T1000 (cell line): Measurements from ENCODE around the gene CXCL16.

Experiments used
- DNase-seq: peaks from one replicate; lab custom pipeline; 2025; ENCODE audit warnings: mixed read lengths; lab: John Stamatoyannopoulos, UW

The CXCL16 gene, protein sequence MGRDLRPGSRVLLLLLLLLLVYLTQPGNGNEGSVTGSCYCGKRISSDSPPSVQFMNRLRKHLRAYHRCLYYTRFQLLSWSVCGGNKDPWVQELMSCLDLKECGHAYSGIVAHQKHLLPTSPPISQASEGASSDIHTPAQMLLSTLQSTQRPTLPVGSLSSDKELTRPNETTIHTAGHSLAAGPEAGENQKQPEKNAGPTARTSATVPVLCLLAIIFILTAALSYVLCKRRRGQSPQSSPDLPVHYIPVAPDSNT

DNA sequence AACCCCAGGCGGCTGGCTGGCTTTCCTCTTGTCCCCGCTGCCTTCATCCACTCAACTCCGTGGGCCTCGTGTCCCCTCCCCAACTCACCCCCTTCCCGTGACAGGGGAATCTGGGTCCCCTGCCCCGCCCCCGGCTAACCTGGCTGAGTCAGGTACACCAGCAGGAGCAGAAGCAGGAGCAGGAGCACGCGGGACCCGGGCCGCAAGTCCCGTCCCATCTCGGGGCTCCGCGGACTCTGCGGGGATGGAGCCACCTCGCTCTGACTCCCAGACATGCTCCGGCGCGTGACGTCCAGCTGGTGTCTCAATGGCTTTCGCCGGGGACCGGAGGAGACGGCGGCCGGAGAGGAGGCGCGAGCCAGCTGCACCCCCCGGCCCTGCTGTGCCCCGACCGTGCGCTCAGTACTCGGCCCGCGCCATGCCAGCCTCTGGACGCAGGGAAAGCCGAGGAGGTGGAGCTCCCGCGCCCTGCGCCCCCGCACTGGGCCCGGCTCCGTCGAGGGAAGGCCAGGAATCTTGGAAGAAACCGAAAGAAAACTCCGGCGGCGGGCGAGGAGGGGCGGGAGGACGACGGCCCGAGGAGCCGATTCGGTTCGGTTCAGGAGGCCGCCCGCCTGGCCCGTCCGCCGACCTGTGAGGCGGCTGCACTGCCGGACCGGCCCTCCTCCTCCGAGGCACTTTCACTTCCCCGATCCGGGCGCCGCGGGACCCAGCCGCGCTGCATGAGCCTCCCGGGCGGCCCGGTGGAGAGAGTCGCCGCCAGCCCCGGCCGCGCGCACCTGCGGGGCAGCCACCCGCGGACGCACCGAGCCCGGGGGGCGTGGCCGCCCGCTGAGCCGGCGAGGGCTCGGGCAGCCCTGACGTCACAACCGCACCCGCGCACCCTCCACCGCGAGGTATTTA is at the start of gene CXCL16, which contains the start of gene ZMYND15:
Gene CXCL16, minus strand, starts transcription at position 807 of the 903 bp plus-strand sequence. Its CDS starts 589 bp downstream, at position 218.
Gene ZMYND15, plus strand, starts transcription at position 712 of the 903 bp plus-strand sequence. CDS start 716 bp downstream, outside the sequence.
- no peak for DNase-seq

DNA sequence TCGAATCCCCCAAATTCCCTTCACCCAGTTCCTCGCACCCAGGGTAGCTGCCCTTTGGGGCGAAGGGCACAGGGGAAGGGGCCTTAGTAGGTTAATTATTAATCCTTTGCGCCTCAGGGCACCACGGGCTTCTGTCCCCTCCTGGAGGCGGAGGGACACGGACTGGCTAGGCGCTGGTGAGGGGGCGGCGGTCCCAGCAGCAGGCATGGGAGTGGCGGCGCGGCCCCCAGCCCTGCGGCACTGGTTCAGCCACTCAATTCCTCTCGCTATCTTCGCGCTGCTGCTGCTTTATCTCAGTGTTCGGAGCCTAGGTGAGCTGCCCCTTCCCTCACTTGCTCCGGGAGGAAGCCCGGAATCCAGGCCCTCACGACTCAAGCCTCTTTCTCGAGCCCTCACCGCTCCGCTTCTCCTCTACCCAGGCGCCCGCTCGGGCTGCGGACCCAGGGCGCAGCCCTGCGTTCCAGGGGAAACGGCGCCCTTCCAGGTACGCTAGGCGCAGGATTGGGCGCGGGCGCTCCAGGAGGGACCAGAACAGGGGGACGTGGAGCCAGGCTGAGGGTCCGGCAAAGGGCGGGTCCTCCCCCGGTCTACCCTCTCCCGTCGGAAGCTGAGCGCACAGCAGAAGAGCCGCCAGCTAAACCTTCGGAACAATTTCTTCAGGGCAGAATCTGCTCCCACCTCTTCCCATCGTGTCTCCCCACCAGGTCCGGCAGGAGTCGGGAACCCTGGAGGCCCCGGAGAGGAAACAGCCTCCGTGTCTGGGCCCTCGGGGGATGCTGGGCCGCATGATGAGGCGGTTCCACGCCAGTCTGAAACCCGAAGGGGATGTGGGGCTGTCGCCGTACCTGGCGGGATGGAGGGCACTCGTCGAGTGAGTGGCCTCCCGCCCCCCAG is 49.3 kb upstream of the CXCL16 start, which contains the start of gene GLTPD2:
Gene GLTPD2, plus strand, starts transcription at position 158 of the 894 bp plus-strand sequence. Its CDS starts 48 bp downstream, at position 206.
- no peak for DNase-seq

DNA sequence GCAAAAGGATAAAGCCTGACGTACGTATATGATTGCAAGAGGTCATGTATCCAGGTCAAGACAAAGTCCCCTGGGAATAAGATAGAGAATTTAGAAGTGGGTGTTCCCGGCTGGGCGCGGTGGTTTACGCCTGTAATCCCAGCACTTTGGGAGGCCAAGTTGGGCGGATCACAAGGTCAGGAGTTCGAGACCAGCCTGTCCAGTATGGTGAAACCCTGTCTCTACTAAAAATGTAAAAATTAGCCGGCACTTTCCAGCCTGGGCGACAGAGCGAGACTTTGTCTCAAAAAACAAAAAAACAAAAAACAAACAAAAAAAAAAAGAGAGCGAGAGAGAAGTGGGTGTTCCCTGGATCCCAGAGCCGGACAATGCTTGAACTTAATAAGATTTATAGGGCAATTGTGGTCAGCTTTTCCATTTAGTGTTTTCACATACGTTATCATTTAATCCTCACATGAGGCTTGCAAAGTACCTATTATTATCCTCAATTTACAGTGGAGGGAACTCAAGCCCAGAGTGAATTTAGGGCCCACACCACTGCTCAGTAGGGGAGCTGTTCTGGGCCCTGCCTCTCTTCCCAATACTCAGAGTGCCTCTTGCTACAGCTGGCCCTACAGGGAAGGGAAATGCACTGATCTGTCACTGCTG is 48.6 kb upstream of the CXCL16 start:
- no peak for DNase-seq

DNA sequence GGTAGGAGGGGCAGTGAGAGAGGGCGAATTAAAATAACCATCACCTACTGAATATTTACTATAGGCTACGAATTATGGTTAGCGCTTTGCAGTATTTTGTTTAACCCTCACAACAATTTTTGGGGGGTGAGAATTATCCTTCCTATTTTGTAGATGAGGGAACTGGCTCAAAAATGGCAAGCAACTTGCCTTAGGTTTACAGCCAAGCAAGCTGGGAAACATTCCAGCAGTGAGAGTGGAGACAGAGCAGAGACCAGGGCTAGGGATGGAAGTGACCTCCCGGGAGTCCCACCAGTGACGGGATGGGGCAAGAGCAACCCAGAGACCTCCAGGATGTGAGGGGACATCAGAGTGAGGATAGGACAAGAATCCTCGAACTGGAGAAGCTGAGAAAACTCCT is 46.8 kb upstream of the CXCL16 start:
- no peak for DNase-seq

DNA sequence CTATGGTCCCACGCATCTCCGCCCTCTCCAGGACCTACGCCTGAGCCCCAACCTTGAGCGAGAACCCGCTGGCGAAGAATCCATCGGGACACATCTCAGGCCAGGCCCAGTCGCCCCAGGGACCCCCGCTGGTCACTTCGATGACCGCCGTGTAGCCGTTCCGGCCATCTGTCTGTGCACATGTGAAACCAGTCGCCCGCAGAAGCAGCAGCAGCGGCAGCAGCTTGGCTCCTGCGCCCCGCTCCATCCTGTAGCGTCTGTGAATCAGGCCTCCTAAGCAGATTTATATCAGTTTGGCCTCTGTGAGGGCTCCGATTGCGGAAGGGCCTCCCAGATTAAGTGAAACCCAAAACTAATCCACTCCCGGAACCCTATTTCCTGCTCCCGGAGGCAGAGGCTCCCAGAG is 46.4 kb upstream of the CXCL16 start, which contains the start of gene VMO1:
Gene VMO1, minus strand, starts transcription at position 259 of the 406 bp plus-strand sequence. Its CDS starts 12 bp downstream, at position 247.
- no peak for DNase-seq

DNA sequence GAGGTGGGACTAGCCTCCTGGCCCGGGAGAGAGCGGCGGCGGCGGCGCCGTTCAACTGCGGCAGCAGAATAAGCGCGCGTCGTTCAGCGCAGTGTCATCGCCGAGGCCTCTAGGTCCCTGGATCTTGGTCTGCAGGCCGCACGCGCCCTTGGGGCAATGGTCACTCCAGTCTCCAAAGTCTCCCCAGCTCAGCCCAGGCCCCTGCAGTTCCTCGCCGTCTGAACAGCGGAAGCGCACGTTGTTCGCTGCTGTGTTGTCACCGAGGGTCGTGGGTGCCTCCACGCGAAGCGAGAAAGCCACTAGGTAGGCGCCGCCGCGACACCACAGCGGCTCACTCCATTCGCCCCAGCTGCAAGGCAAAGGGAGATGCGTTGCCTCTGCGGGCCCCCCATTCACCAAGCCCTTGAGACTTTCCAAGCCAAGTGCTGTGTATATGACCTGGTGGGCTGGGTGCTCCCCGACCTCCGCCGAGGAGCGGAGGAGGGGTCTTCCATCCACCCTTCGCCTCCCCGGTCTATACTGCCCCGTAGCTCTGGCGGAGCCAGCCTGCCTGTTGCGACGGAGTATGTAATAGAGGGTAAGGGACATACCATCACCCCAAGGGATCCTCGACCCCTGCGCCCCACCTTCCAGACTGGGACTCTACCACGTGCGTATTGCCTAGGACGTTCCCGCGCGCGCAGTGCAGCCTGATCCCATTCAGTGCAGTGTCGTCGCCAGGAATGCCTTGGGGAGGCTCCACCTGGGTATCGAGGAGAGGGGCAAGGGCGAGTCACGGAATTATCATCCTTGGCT is 45.8 kb upstream of the CXCL16 start:
- DNase-seq: no peak

DNA sequence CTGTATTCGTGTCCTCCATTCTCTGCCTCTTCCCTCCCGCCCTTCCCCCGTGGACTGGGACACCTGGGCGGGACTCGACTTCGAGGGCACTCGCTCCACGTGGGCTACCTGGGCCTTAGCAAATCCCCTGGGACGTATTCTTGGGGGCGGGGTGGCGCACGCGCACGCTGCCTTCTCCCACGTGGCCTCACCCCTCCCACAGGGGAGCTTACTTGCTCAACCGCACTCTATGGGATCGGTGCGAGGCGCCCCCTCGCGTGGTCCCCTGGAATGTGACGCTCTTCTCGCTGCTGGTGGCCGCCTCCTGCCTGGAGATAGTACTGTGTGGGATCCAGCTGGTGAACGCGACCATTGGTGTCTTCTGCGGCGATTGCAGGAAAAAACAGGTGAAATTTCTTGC is 42.9 kb upstream of the CXCL16 start:
- DNase-seq: no peak

DNA sequence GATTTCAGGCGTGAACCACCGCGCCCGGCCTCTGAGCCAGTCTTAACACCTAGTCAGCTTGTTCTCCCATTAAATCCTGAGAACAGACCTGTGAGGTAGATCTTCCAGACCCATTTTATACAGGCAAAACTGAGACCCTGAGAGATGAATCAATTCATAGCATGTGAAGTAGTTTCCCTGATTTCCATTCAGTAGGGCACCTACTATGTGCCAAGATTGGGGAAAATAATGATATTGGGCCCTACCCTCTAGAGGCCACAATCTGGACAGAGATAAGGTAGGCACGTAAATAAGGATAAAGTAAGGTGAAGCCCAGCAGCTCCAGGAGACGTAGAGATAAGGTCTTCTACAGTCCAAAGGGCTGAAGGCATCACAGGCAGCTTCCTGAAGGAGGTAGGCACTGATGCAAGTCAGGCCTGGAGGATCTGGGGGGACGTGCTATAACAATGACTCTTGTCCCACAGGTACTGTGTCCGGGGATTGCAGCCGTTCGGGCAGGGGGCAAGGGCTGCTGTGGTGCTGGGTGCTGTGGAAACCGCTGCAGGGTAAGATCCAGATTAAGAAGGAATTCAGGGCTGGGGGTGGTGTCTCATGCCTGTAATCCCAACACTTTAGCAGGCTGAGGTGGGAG is 40.7 kb upstream of the CXCL16 start:
- no peak for DNase-seq

DNA sequence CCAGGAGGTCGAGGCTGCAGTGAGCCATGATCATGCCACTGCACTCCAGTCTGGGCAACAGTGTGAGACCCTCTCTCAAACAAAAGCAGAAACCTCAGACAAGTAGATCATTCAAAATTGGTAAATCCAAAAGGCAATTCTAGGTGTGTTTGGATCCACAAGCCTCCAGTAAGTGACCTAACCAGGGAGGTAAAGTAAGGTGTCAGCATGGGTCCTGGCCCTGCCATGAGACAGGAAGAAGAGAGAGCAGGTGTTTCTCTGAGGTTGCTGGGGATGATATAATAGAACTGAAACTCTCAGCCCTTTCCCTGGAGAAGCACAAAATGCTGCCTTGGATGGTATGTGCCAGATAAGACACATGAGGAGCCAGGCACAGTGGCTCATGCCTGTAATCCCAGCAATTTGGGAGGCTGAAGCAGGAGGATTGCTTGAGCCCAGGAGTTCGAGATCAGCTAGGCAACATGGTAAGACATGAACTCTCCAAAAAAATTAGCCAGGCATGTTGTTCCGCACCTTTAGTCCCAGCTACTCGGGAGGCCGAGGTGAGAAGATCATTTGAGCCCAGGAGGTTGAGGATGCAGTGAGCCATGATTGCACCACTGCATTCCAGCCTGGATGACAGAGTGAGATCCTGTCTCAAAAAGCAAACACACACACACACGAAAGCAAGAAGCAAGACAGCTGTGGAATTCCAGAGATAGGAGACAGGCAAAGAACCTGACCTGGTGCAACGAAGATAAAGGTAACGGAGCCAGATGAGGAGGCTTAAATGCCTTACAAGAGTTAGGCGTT is 38.4 kb upstream of the CXCL16 start:
- DNase-seq: no peak

DNA sequence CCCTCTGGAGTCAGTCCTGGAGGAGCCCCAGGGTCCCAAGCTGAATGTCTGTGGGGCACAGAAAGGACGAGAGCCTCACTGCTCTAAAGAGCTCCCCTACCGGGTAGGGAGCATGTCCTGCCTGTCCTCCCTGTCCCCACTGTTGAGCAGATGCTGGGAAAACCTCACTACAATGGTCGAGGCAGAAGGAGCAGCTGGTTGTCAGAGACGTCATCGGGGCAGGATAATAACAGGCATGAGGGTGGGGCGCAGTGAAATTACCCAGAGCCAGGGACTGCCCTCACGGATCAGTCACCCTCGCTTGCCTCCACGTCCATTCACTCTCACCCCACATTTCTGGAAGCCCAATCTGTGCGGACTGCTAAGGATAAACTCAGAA is 32.5 kb upstream of the CXCL16 start:
- no peak for DNase-seq

DNA sequence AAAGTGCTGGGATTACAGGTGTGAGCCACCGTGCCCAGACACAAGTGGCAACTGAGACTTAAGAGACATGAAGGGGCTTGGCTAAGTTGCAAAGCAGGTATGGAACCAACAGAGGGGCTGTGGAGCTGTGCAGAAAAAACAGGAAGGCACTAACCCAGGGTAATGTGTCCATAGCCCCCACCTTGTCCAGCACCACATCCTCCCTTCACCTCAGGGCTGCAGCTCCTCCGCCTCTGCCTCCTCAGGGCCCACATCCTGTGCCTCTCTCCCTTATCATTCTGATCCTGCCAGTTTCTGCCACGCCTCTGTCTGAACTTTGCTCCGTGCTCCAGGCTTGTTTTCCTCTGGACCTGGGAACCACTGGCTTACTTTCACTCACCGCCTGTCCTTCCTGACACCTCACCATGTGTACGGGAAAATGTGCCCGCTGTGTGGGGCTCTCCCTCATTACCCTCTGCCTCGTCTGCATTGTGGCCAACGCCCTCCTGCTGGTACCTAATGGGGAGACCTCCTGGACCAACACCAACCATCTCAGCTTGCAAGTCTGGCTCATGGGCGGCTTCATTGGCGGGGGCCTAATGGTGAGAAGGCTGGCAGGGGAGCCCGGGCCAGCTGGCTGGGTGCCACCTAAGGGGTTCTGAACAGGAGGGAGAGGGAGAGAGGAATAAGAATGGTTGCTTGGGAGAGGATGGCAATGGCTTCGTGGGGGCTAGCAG is 31.9 kb upstream of the CXCL16 start, which contains the start of gene TM4SF5:
Gene TM4SF5, plus strand, starts transcription at position 368 of the 716 bp plus-strand sequence. Its CDS starts 37 bp downstream, at position 405.
- DNase-seq: no peak

DNA sequence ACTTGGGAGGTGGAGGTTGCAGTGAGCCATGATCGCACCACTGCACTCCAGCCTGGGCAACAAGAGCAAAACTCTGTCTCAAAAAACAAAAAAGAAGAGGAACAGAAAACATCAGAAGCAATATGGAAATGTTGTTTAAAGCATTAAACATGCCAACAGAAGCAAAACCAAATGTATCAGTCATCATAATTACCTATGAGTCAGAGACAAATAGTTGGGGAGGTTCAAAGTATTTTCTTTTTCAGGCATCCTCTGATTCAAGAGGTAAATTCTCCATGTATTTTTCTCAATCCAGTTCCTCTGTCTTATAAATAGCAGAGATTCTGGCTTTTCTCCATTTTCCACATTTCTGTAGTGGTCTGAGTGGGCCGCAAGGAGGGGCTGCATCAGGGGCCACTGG is 29.9 kb upstream of the CXCL16 start:
- no peak for DNase-seq

DNA sequence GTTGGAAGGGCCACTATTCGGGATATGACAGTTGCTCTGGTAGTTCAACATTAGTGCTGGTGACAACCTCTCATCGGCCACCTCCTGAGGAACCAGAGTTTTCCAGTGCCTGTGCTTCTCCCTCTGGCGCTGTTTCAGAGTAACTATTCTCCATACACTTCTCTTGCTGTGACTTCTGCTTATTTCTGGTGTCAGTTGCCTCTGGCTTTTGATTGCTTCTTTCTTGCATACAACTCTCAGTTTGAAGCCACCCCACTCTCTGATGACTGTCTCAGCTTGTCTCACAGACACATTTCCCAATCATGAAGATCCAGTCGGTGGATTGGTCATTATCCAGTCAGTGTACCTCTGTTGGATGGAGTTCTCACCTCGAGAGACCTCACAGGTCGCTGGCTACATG is 28.6 kb upstream of the CXCL16 start:
- no peak for DNase-seq

DNA sequence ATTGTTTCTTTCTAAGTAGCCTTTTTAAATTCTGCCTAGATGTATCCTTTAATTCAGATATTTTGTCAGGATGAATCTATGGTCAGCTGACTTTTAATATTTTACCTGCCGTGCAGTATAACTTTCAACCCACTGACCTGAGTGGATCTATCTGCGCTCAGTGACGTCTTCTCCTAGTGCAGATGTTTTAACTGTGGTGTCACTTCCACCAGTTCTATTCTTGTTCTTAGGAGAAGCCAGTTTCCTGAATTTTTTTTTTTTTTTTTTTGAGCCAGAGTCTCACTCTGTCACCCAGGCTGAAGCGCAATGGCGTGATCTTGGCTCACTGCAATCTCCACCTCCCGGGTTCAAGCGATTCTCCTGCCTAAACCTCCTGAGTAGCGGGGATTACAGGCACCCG is 27.0 kb upstream of the CXCL16 start:
- DNase-seq: no peak

DNA sequence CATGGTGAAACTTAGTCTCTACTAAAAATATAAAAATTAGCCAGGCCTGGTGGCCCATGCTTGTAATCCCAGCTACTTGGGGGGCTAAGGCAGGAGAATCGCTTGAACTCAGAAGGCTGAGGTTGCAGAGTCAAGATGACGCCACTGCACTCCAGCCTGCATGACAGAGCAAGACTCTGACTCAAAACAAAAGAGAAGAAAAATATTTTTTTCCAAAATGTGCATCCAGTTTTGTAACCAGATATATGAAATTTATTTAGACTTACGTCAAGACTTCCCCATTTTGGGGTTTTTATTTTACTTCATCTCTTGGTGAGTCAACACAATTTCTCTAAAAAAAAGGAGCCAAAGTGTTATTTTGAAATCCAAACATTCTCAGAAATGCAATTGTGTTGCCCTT is 26.5 kb upstream of the CXCL16 start:
- DNase-seq: no peak

DNA sequence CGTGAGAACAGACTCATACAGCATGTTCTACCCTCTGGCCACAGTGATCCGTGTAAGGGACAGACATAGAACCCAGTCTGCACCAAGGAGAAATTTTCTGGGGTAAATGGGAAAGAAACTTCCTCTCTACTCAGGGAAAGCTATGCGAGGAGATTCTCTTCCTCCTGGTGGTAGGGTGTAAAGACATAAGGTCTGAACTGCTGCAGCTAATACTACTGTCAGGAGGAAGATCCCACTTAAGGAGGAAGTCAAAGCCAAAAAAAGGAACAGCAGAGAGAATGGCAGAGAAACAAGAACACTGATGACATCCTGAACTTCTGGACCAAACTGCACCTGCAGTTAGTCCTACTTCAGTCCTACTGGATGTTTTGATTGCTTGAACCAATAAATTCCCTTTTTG is 24.9 kb upstream of the CXCL16 start:
- no peak for DNase-seq

DNA sequence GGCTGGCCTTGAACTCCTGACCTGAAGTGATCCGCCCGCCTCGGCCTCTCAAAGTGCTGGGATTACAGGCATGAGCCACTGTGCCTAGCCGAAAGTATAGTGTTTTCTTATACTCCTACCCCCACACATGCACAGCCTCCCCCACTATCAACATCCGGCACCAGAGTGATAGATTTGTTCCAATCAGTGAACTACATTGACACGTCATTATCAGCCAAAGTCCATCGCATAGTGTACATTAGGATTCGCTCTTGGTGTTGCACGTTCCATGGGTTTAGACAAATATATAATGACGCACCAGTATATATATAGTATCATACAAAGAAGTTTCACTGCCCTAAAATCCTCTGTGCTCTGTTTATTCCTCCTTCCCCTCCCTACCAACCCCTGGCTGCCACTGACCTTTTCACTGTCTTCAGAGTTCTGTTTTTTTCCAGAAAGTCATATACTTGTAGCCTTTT is 20.1 kb upstream of the CXCL16 start:
- DNase-seq: no peak

DNA sequence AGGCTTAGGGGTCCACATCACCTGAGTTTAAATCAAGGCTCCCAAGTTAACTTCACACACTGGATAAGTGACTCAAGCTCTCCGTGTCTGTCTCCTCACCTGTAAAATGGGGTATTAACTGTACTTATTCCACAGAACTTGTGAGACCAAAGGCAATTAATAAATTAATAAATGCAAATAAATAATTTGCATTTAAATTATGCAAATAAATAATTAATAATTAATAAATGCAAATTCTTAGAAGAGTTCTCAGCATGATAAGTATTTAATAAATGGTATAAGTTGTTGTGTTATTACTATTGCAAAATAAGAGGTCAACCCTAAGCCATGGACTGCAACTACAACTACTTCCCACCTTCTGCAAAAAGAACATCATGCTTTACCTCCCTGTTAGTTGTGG is 13.7 kb upstream of the CXCL16 start:
- no peak for DNase-seq
